WTC11 (cell line): ENCODE measurements around the gene PREP. TPM values are rescaled to one million over a fixed set of nuclear protein-coding genes. Genes with fewer than 3 reads are reported as not detected.
A peak's percentile ranks its signal among the peaks of the same experiment; 100 is the strongest.

Source experiments
- ATAC-seq: fragments of 200-7000 bp; cut with Tn5 transposase; 2 replicates; pipeline ENCODE4 v1.10.0; 2021; ENCODE audit warnings: mild to moderate bottlenecking, moderate library complexity
- CTCF ChIA-PET: fragments of 300-600 bp; sonication (Branson Sonifier 250); formaldehyde crosslinking; loops from one replicate; lab custom pipeline; 2021; ENCODE audit warnings: antibody characterized with exemption; lab: Charles Lee
- POLR2A ChIA-PET: fragments of 350-600 bp; sonication (Branson Sonifier 250); formaldehyde crosslinking; loops from one replicate; lab custom pipeline; 2021; ENCODE audit warnings: antibody characterized with exemption; lab: Charles Lee
- DNase-seq: peaks from one replicate; pipeline ENCODE4 v3.0.0; 2021; ENCODE audit warnings: low spot score
- H3K27ac Mint-ChIP-seq: 2 replicates; pipeline ENCODE4 v1.8.0; 2021; ENCODE audit warnings: mixed read lengths
- H3K27me3 Mint-ChIP-seq: 2 replicates; pipeline ENCODE4 v1.8.0; 2021; ENCODE audit warnings: low read depth, mild to moderate bottlenecking, moderate library complexity, mixed read lengths
- H3K36me3 Mint-ChIP-seq: 2 replicates; pipeline ENCODE4 v1.8.0; 2021; ENCODE audit warnings: mixed read lengths
- H3K4me1 Mint-ChIP-seq: 2 replicates; pipeline ENCODE4 v1.8.0; 2022; ENCODE audit warnings: mixed read lengths
- H3K4me3 Mint-ChIP-seq: 2 replicates; pipeline ENCODE4 v1.8.0; 2021; ENCODE audit warnings: mild to moderate bottlenecking, moderate library complexity, mixed read lengths
- H3K9me3 Mint-ChIP-seq: 2 replicates; pipeline ENCODE4 v1.8.0; 2021; ENCODE audit warnings: mixed read lengths
- ATF3 ChIP-seq: sonication (generic); formaldehyde crosslinking; conservative IDR thresholded peaks from 2 replicates; pipeline ENCODE4 v1.8.1; 2022; ENCODE audit warnings: mild to moderate bottlenecking, missing genetic modification reagents
- ATF6 ChIP-seq: sonication (generic); formaldehyde crosslinking; IDR thresholded peaks from 2 replicates; pipeline ENCODE4 v1.8.1; 2023; ENCODE audit warnings: mild to moderate bottlenecking, missing genetic modification reagents
- E2F4 ChIP-seq: sonication (generic); formaldehyde crosslinking; IDR thresholded peaks from 2 replicates; pipeline ENCODE4 v1.8.1; 2022; ENCODE audit warnings: low read depth, mild to moderate bottlenecking, moderate library complexity, missing genetic modification reagents, borderline replicate concordance
- ELF4 ChIP-seq: sonication (generic); formaldehyde crosslinking; IDR thresholded peaks from 2 replicates; pipeline ENCODE4 v1.8.1; 2022; ENCODE audit warnings: low read depth, mild to moderate bottlenecking, moderate library complexity, missing genetic modification reagents
- FOXJ3 ChIP-seq: sonication (generic); formaldehyde crosslinking; IDR thresholded peaks from 2 replicates; pipeline ENCODE4 v1.9.0; 2021; ENCODE audit warnings: missing genetic modification reagents, mild to moderate bottlenecking, borderline replicate concordance
- MAX ChIP-seq: sonication (generic); formaldehyde crosslinking; IDR thresholded peaks from 2 replicates; pipeline ENCODE4 v1.8.0; 2022; ENCODE audit warnings: mild to moderate bottlenecking, missing genetic modification reagents
- MXD4 ChIP-seq: fragments of 250-450 bp; sonication (Bioruptor Pico); IDR thresholded peaks from 2 replicates; pipeline ENCODE4 v1.8.0; 2021; ENCODE audit warnings: mild to moderate bottlenecking, moderate library complexity, borderline replicate concordance
- NFYB ChIP-seq: sonication (generic); formaldehyde crosslinking; conservative IDR thresholded peaks from 2 replicates; pipeline ENCODE4 v1.8.0; 2022; ENCODE audit warnings: low read depth, missing genetic modification reagents
- NR1H2 ChIP-seq: sonication (generic); formaldehyde crosslinking; IDR thresholded peaks from 2 replicates; pipeline ENCODE4 v1.9.0; 2021; ENCODE audit warnings: mild to moderate bottlenecking, moderate library complexity, missing genetic modification reagents
- NR2C2 ChIP-seq: sonication (generic); formaldehyde crosslinking; IDR thresholded peaks from 2 replicates; pipeline ENCODE4 v1.8.0; 2022; ENCODE audit warnings: mild to moderate bottlenecking, missing genetic modification reagents
- NR3C1 ChIP-seq: sonication (generic); formaldehyde crosslinking; conservative IDR thresholded peaks from 2 replicates; pipeline ENCODE4 v1.8.1; 2023; ENCODE audit warnings: low read depth, mild to moderate bottlenecking, missing genetic modification reagents
- OVOL2 ChIP-seq: fragments of 250-450 bp; sonication (Bioruptor Pico); IDR thresholded peaks from 2 replicates; pipeline ENCODE4 v1.9.0; 2021; ENCODE audit warnings: mild to moderate bottlenecking, borderline replicate concordance
- RELA ChIP-seq: sonication (generic); formaldehyde crosslinking; IDR thresholded peaks from 2 replicates; pipeline ENCODE4 v1.8.1; 2022; ENCODE audit warnings: missing genetic modification reagents, mild to moderate bottlenecking, borderline replicate concordance
- SOX15 ChIP-seq: fragments of 250-450 bp; sonication (Bioruptor Pico); IDR thresholded peaks from 2 replicates; pipeline ENCODE4 v1.9.0; 2021; ENCODE audit warnings: mild to moderate bottlenecking
- SP1 ChIP-seq: sonication (generic); formaldehyde crosslinking; conservative IDR thresholded peaks from 2 replicates; pipeline ENCODE4 v1.8.1; 2022; ENCODE audit warnings: missing genetic modification reagents
- TEAD1 ChIP-seq: sonication (generic); formaldehyde crosslinking; IDR thresholded peaks from 2 replicates; pipeline ENCODE4 v1.8.0; 2022; ENCODE audit warnings: mild to moderate bottlenecking, missing genetic modification reagents
- TP53 ChIP-seq: sonication (generic); formaldehyde crosslinking; IDR thresholded peaks from 2 replicates; pipeline ENCODE4 v1.8.1; 2023; ENCODE audit warnings: mild to moderate bottlenecking, missing genetic modification reagents
- ZBTB21 ChIP-seq: sonication (generic); formaldehyde crosslinking; IDR thresholded peaks from 2 replicates; pipeline ENCODE4 v1.8.1; 2023; ENCODE audit warnings: mild to moderate bottlenecking, missing genetic modification reagents, borderline replicate concordance
- ZNF396 ChIP-seq: fragments of 250-450 bp; sonication (Bioruptor Pico); IDR thresholded peaks from 2 replicates; pipeline ENCODE4 v1.8.0; 2021; ENCODE audit warnings: mild to moderate bottlenecking, moderate library complexity, borderline replicate concordance
- ZNF671 ChIP-seq: fragments of 250-450 bp; sonication (Bioruptor Pico); IDR thresholded peaks from 2 replicates; pipeline ENCODE4 v1.8.0; 2021; ENCODE audit warnings: mild to moderate bottlenecking
- total RNA-seq: library from RNA; stranded (reverse); gene quantifications from 3 replicates; pipeline ENCODE4 v1.2.3, GENCODE V29; 2021

PREP gene
- total RNA-seq, 1 experiment from 2014 or later: 58.8 TPM

GRCh38 chr6:105318660-105319059 is 84.2 kb downstream of the PREP start:
- Mint-ChIP-seq H3K27ac (no peak overlapping the region), H3K36me3 (peaks cover 15% of the 10 kb centered on the region), H3K9me3 (no peaks in the 10 kb centered on the region), H3K27me3 (no peaks in the 10 kb centered on the region), H3K4me1 (no peaks in the 10 kb centered on the region), H3K4me3 (no peak overlapping the region)
- ChIA-PET CTCF (interaction anchor here (0.6 to 2.4 kb wide), 8 partner anchors 12 to 231 kb away, joined by 3 to 15 read pairs (median 3); no protein-coding TSS in a partner anchor), POLR2A (interaction anchor here (1.5 kb wide), 1 partner anchor 231 kb away, joined by 3 read pairs; no protein-coding TSS in a partner anchor)
- DNase-seq: no peak
- TF ChIP-seq TEAD1 (CRISPR knock-in tag): no peak
- no peak for TF ChIP-seq SP1 (CRISPR knock-in tag)
- TF ChIP-seq ATF6 (CRISPR knock-in tag): no peak
- no peak for TF ChIP-seq FOXJ3 (CRISPR knock-in tag)
- TF ChIP-seq NR1H2: no peak
- no peak for TF ChIP-seq OVOL2 (CRISPR knock-in tag)
- TF ChIP-seq MXD4 (CRISPR knock-in tag): no peak
- no peak for TF ChIP-seq NFYB (CRISPR knock-in tag)
- no peak for TF ChIP-seq ZNF671 (CRISPR knock-in tag)
- TF ChIP-seq ELF4 (CRISPR knock-in tag): no peak
- no peak for TF ChIP-seq ZNF396 (CRISPR knock-in tag)
- no peak for ATAC-seq

GRCh38 chr6:105317607-105318533 is 85.0 kb downstream of the PREP start:
- no peaks in the 10 kb centered on the region for H3K27me3 Mint-ChIP-seq
- TF ChIP-seq SOX15 (CRISPR knock-in tag) (no peak), ZBTB21 (CRISPR knock-in tag) (no peak), MAX (CRISPR knock-in tag) (no peak), NR2C2 (CRISPR knock-in tag) (no peak), ATF3 (CRISPR knock-in tag) (no peak), E2F4 (no peak), MXD4 (CRISPR knock-in tag) (no peak), RELA (CRISPR knock-in tag) (no peak), TP53 (CRISPR knock-in tag) (no peak), FOXJ3 (CRISPR knock-in tag) (no peak), NR3C1 (CRISPR knock-in tag) (no peak)
- TF ChIP-seq, all 79 proteins: peak for 0
- peak; percentile 71; the same call in 1 of the 2 replicates for ATAC-seq
- peaks cover 13% of the 10 kb centered on the region for H3K36me3 Mint-ChIP-seq
- no peaks in the 10 kb centered on the region for H3K9me3 Mint-ChIP-seq
- no peak overlapping the region for H3K4me3 Mint-ChIP-seq
- no peaks in the 10 kb centered on the region for H3K4me1 Mint-ChIP-seq
- ChIA-PET CTCF (interaction anchor here (0.6 to 2.4 kb wide), 11 partner anchors 11 to 230 kb away, joined by 3 to 15 read pairs (median 3); partner anchors contain the start of gene PREP), POLR2A (interaction anchor here (1.5 kb wide), 1 partner anchor 230 kb away, joined by 3 read pairs; no protein-coding TSS in a partner anchor)
- H3K27ac Mint-ChIP-seq: no peak overlapping the region
- DNase-seq: peak; percentile 33
